DOHH2 (cell line): Measurements from ENCODE around the gene PRDM16.
"Not testable (repeated sequence)": the region's sequence is repeated elsewhere in the genome, so short reads cannot be mapped to it uniquely, and the experiment has no call there.

Experiments used
- H3F3A ChIP-seq: fragments of 200-600 bp; sonication (generic), shearing (Covaris generic); 2 replicates; pipeline ENCODE4 v1.6.0; 2016; ENCODE audit warnings: antibody characterized with exemption, mild to moderate bottlenecking; ENCODE audit not compliant: control insufficient read depth, insufficient read depth
- H3K27ac ChIP-seq: fragments of 200-600 bp; sonication (generic); 2 replicates; pipeline ENCODE4 v1.5.1; 2014; ENCODE audit warnings: low read depth, mild to moderate bottlenecking, low read length, moderate library complexity
- H3K27me3 ChIP-seq: fragments of 200-600 bp; sonication (generic); 2 replicates; pipeline ENCODE4 v1.6.1; 2014; ENCODE audit warnings: mild to moderate bottlenecking, low read length, mixed read lengths; ENCODE audit not compliant: control insufficient read depth
- H3K36me3 ChIP-seq: fragments of 200-600 bp; sonication (generic); 2 replicates; pipeline ENCODE4 v1.6.1; 2014; ENCODE audit warnings: mild to moderate bottlenecking, low read length, moderate library complexity, mixed read lengths; ENCODE audit not compliant: control insufficient read depth
- H3K4me1 ChIP-seq: fragments of 200-600 bp; sonication (generic); 2 replicates; pipeline ENCODE4 v1.6.1; 2014; ENCODE audit warnings: mild to moderate bottlenecking, low read length, mixed read lengths; ENCODE audit not compliant: control insufficient read depth
- H3K4me2 ChIP-seq: fragments of 200-600 bp; sonication (generic); 2 replicates; pipeline ENCODE4 v1.6.0; 2014; ENCODE audit warnings: mild to moderate bottlenecking, low read length, moderate library complexity
- H3K4me3 ChIP-seq: fragments of 200-600 bp; sonication (generic); 2 replicates; pipeline ENCODE4 v1.5.1; 2014; ENCODE audit warnings: mild to moderate bottlenecking, low read length, mixed read lengths
- H3K79me2 ChIP-seq: fragments of 200-600 bp; sonication (generic); 2 replicates; pipeline ENCODE4 v1.6.1; 2014; ENCODE audit warnings: mild to moderate bottlenecking, low read length, mixed read lengths; ENCODE audit not compliant: control insufficient read depth
- H3K9me2 ChIP-seq: fragments of 200-600 bp; sonication (generic); replicated peaks from 2 replicates; pipeline ENCODE4 v1.6.1; 2014; ENCODE audit warnings: mild to moderate bottlenecking, low read length, mixed read lengths; ENCODE audit not compliant: control insufficient read depth
- H3K9me3 ChIP-seq: fragments of 200-600 bp; sonication (generic); 2 replicates; pipeline ENCODE4 v1.6.1; 2014; ENCODE audit warnings: antibody characterized with exemption, low read length, mixed read lengths; ENCODE audit not compliant: control insufficient read depth, insufficient read depth
- H4K20me1 ChIP-seq: fragments of 200-600 bp; sonication (generic); 2 replicates; pipeline ENCODE4 v1.6.0; 2014; ENCODE audit warnings: low read depth, mild to moderate bottlenecking, antibody characterized with exemption, low read length, moderate library complexity; ENCODE audit not compliant: control insufficient read depth, insufficient read depth
- EZH2phosphoT487 ChIP-seq: fragments of 200-600 bp; sonication (generic); IDR thresholded peaks from 2 replicates; pipeline ENCODE4 v1.6.1; 2017; ENCODE audit warnings: borderline replicate concordance, mild to moderate bottlenecking, antibody characterized with exemption, low read length, moderate library complexity, mixed read lengths
- TF ChIP-seq, protein P1 (sequence below): fragments of 200-600 bp; sonication (generic); IDR thresholded peaks from one replicate; pipeline ENCODE4 v1.5.1; 2014; ENCODE audit warnings: antibody characterized with exemption, mild to moderate bottlenecking, low read depth, low read length; ENCODE audit not compliant: poor library complexity, severe bottlenecking

Gene PRDM16

DNA sequence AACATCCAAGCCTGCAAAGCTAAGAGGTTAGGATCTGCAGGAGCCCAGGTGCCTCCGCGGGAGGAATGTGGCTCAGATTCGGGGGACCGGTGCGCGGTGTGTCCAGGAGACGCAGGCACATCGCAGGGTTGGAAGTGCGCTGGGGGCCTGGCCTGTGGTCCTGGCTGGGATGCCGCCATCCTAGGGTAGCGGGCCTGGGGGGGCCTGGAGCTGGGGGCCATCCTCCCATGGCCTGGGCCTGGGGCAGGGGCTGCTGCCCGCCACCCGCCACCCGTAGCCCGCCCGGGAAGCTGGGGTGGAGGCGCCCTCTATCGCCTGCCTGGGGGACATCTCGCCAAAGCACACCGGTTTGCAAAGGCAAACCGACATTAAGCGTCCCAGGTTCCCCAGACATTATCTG lies 214.8 kb downstream of the PRDM16 start:
- Histone ChIP-seq H3K4me2 (no peak overlapping the region), H3K27me3 (no peaks in the 10 kb centered on the region), H3K9me2 (no peaks in the 10 kb centered on the region), H3K27ac (no peak overlapping the region), H3K4me1 (no peaks in the 10 kb centered on the region), H3K9me3 (no peaks in the 10 kb centered on the region), H4K20me1 (no peaks in the 10 kb centered on the region), H3K36me3 (no peaks in the 10 kb centered on the region), H3F3A (no peaks in the 10 kb centered on the region), H3K4me3 (no peak overlapping the region), H3K79me2 (no peaks in the 10 kb centered on the region)
- TF ChIP-seq EZH2phosphoT487, result no peak
- TF ChIP-seq, protein P1, sequence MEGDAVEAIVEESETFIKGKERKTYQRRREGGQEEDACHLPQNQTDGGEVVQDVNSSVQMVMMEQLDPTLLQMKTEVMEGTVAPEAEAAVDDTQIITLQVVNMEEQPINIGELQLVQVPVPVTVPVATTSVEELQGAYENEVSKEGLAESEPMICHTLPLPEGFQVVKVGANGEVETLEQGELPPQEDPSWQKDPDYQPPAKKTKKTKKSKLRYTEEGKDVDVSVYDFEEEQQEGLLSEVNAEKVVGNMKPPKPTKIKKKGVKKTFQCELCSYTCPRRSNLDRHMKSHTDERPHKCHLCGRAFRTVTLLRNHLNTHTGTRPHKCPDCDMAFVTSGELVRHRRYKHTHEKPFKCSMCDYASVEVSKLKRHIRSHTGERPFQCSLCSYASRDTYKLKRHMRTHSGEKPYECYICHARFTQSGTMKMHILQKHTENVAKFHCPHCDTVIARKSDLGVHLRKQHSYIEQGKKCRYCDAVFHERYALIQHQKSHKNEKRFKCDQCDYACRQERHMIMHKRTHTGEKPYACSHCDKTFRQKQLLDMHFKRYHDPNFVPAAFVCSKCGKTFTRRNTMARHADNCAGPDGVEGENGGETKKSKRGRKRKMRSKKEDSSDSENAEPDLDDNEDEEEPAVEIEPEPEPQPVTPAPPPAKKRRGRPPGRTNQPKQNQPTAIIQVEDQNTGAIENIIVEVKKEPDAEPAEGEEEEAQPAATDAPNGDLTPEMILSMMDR, result peak; percentile 58

DNA sequence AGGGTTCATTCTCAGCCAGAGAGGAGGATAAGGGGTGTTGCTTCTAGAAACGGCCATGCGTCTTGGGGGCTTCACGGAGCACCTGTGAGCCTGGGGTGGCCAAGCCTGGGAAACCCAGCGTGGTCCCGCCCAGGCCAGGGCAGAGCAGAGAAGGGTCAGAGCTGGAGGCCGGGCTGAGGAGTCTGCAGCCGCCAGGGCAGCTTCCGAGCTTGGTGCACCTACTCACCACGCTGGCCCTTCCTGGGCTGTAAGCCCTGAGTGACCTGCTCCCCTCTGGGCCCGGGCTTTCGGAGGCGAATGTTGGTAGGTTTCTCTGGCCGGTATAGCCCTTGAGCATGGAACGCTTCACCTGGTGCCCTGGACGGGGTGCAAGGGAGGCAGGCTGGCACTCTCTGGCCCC lies 215.7 kb downstream of the PRDM16 start:
- no peaks in the 10 kb centered on the region for H3K9me3 ChIP-seq
- H3K27me3 ChIP-seq, result no peaks in the 10 kb centered on the region
- no peaks in the 10 kb centered on the region for H3K9me2 ChIP-seq

DNA sequence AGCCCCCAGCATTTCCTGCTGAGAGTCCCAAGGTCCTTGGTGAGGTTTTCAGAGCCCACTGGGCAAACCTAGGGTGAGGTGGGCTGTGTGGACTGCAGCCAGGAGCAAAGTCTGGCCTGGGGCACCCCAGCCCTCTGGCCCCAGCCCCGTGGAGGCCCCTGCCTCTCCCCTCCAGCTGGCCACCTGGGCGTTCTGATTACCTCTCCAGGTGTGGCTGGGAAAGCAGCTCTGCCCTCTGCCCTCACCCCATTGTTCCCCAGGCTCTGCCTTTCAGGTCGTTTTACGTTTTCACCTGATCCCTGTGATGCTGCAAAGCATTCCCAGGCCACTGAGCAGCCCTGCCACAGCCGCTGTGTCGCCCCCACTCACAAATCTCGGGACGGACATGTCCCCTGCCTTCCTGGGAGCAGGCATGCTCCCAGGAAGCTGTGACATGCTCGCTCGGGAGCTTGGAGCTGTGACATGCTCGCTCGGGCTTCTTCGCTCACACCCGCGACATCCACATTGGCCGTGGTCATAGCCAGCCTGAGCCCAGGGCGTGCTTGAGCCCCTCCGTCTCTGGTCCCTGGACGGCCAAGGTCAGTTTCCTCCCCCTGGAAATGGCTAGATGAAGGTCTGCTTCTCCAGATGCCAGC lies 216.2 kb downstream of the PRDM16 start:
- Histone ChIP-seq H3K4me3 (no peak overlapping the region), H3K9me2 (no peaks in the 10 kb centered on the region), H3F3A (no peaks in the 10 kb centered on the region), H3K27me3 (no peaks in the 10 kb centered on the region), H3K36me3 (no peaks in the 10 kb centered on the region), H3K4me2 (no peak overlapping the region), H3K9me3 (no peaks in the 10 kb centered on the region), H3K4me1 (no peaks in the 10 kb centered on the region), H3K27ac (no peak overlapping the region), H4K20me1 (no peaks in the 10 kb centered on the region), H3K79me2 (no peaks in the 10 kb centered on the region)
- no peak for TF ChIP-seq EZH2phosphoT487
- TF ChIP-seq, protein P1, result no peak

More for the DNA sequence above, 215.7 kb downstream of the PRDM16 start:
- no peaks in the 10 kb centered on the region for H4K20me1 ChIP-seq
- H3K4me3 ChIP-seq, result no peak overlapping the region
- no peaks in the 10 kb centered on the region for H3K79me2 ChIP-seq
- H3F3A ChIP-seq, result no peaks in the 10 kb centered on the region
- H3K4me2 ChIP-seq, result no peak overlapping the region
- no peaks in the 10 kb centered on the region for H3K4me1 ChIP-seq
- no peak overlapping the region for H3K27ac ChIP-seq
- TF ChIP-seq EZH2phosphoT487, result no peak
- TF ChIP-seq, protein P1, result no peak
- H3K36me3 ChIP-seq, result no peaks in the 10 kb centered on the region

DNA sequence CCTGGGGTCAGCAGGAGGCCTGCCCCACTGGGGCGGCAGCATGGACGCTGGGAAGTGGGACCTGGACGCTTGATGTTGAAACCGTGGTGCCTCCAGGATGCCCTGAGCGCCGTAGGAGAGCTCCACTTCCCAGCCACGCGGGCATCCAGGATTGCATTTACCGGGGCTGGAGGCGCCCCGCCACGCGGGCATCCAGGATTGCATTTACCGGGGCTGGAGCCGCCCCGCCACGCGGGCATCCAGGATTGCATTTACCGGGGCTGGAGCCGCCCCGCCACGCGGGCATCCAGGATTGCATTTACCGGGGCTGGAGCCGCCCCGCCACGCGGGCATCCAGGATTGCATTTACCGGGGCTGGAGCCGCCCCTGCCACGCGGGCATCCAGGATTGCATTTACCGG lies 218.1 kb downstream of the PRDM16 start:
- H3K4me3 ChIP-seq, H3K9me2 ChIP-seq, H4K20me1 ChIP-seq, H3K4me2 ChIP-seq, H3F3A ChIP-seq, H3K79me2 ChIP-seq, H3K36me3 ChIP-seq, H3K27me3 ChIP-seq, H3K9me3 ChIP-seq, H3K27ac ChIP-seq, H3K4me1 ChIP-seq: not testable (repeated sequence)
